ENCODE results near the gene PLEKHM2. TPM values are rescaled to one million over a fixed set of nuclear protein-coding genes. Genes with fewer than 3 reads are reported as not detected.

The PLEKHM2 gene
- total RNA-seq, 1 experiment from 2014 or later, result 45.9 TPM

DNA sequence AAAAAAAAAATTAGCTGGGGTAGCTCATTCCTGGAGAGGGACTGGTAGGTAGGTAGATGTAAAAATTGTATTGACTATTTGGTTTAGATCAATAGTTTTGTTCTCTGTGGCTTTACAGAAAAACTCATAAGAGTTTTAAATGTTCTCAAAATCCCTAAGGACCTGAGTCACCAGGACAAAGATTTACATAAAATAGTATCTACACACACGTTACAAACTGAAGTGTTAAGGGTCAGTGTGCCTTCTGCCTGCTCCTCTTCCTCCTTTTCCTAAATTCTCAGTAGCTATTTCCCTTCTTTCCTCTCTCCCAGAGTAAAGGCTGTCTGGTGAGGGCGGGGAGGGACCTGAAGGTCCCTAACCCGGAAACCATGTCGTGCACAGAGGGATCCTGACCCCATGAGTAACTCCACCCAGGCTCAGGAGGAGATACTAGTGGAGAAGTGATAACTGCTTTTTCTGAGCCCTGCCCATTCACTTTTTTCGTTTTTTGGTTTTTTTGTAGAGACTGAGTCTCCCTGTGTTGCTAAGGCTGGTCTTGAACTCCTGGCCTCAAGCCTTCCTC is 8.1 kb downstream of the PLEKHM2 start:
- H3K79me2 ChIP-seq (ENCODE audit: insufficient read depth, low read length), result no peaks in the 10 kb centered on the region; the same call in 1 of the 2 replicates
- Mint-ChIP-seq H3K27ac (no peak overlapping the region; a peak in 2 of 7 replicates), H3K9me3 (no peaks in the 10 kb centered on the region), H3K4me1 (no peaks in the 10 kb centered on the region), H3K4me3 (no peak overlapping the region), H3K36me3 (ENCODE audit: insufficient read depth in 1 of 3, low read depth in 3 of 3) (peaks cover 0 to 13% (median 6%) of the 10 kb centered on the region in 3 experiments; a peak in 5 of 7 replicates), H3K27me3 (ENCODE audit: low read depth) (no peaks in the 10 kb centered on the region)
- H4K20me1 ChIP-seq (ENCODE audit: control insufficient read depth, insufficient read depth, insufficient read length), result no peaks in the 10 kb centered on the region
- no peak overlapping the region for H2AFZ ChIP-seq (ENCODE audit: low read length)
- no peak overlapping the region for H2BK12ac ChIP-seq (ENCODE audit: insufficient read length, low read depth, low read length)
- H4K5ac ChIP-seq (ENCODE audit: insufficient read length, low read depth, low read length), result no peak overlapping the region
- H2BK20ac ChIP-seq (ENCODE audit: low read depth, low read length, poor library complexity, severe bottlenecking), result no peak overlapping the region
- no peak overlapping the region for H3K27ac ChIP-seq (ENCODE audit: insufficient read length, low read depth, low read length)
- H4K91ac ChIP-seq (ENCODE audit: insufficient read length, low read depth, low read length), result no peak overlapping the region
- no peaks in the 10 kb centered on the region for H3K27me3 ChIP-seq (ENCODE audit: insufficient read depth, low read length)
- H3K79me1 ChIP-seq (ENCODE audit: insufficient read depth, low read depth, low read length, poor library complexity, severe bottlenecking), result peaks cover 2% of the 10 kb centered on the region
- H3K9ac ChIP-seq (ENCODE audit: extremely low read depth, insufficient read length, low read length), result no peak overlapping the region
- H3K14ac ChIP-seq (ENCODE audit: insufficient read depth, low read length), result no peak overlapping the region
- no peak overlapping the region for H2AK5ac ChIP-seq (ENCODE audit: insufficient read length, low read length)
- no CpG with 5 or more reads among the region's 5 CpGs for WGBS (ENCODE audit: extremely low coverage, insufficient read length, low lambda C conversion rate)
- no peak overlapping the region for H3K4ac ChIP-seq (ENCODE audit: low read depth, low read length)
- TF ChIP-seq, protein P1, sequence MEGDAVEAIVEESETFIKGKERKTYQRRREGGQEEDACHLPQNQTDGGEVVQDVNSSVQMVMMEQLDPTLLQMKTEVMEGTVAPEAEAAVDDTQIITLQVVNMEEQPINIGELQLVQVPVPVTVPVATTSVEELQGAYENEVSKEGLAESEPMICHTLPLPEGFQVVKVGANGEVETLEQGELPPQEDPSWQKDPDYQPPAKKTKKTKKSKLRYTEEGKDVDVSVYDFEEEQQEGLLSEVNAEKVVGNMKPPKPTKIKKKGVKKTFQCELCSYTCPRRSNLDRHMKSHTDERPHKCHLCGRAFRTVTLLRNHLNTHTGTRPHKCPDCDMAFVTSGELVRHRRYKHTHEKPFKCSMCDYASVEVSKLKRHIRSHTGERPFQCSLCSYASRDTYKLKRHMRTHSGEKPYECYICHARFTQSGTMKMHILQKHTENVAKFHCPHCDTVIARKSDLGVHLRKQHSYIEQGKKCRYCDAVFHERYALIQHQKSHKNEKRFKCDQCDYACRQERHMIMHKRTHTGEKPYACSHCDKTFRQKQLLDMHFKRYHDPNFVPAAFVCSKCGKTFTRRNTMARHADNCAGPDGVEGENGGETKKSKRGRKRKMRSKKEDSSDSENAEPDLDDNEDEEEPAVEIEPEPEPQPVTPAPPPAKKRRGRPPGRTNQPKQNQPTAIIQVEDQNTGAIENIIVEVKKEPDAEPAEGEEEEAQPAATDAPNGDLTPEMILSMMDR (conservative IDR thresholded peaks at IDR 0.05), result no peak
- H3T11ph ChIP-seq (ENCODE audit: low read length), result no peak overlapping the region
- H2BK15ac ChIP-seq (ENCODE audit: low read depth, low read length), result no peak overlapping the region
- no peaks in the 10 kb centered on the region for H3K4me1 ChIP-seq (ENCODE audit: insufficient read depth, low read length)
- no peak for DNase-seq
- no peak overlapping the region for H3K23ac ChIP-seq (ENCODE audit: insufficient read length, low read depth, low read length)
- H3K9me3 ChIP-seq (ENCODE audit: control insufficient read depth, low read depth, low read length), result no peaks in the 10 kb centered on the region
- H2BK120ac ChIP-seq (ENCODE audit: low read depth, low read length, poor library complexity, severe bottlenecking), result no peak overlapping the region
- H3K23me2 ChIP-seq (ENCODE audit: insufficient read length, low read depth, low read length, poor library complexity, severe bottlenecking), result no peaks in the 10 kb centered on the region
- no peak overlapping the region for H4K8ac ChIP-seq (replicated peaks; ENCODE audit: insufficient read length, low read depth, low read length)
- no peak overlapping the region for H3K4me2 ChIP-seq (ENCODE audit: insufficient read depth, insufficient read length, low read length)
- H2BK5ac ChIP-seq (ENCODE audit: insufficient read length, low read length), result no peak overlapping the region
- H3K18ac ChIP-seq (ENCODE audit: insufficient read length, low read depth, low read length), result no peak overlapping the region
- H3K56ac ChIP-seq (ENCODE audit: insufficient read length, low read depth, low read length), result no peak overlapping the region
